Lung (tissue), 12 donors: Measurements from ENCODE around the gene IL12A. TPM values are rescaled to one million over a fixed set of nuclear protein-coding genes. Genes with fewer than 3 reads are reported as not detected.
A peak's percentile ranks its signal among the peaks of the same experiment; 100 is the strongest.

Experiments used
- ATAC-seq: fragments of 200-7000 bp; cut with Tn5 transposase; one replicate; pipeline ENCODE4 v1.9.1; 2020; ENCODE audit warnings: moderate number of reproducible peaks; ENCODE audit not compliant: insufficient read depth, low FRiP score
- DNase-seq, 3 donors: peaks; one replicate each; pipeline ENCODE4 v3.0.0-alpha.2; 2013 to 2017
- H3K27ac ChIP-seq, 2 donors: one replicate each; pipeline ENCODE4 v1.5.1; 2013; ENCODE audit warnings: mild to moderate bottlenecking in 2 of 2, moderate library complexity in 2 of 2, control low read depth in 1 of 2, inconsistent platforms in 1 of 2, low read depth in 1 of 2, low read length in 1 of 2
- H3K27me3 ChIP-seq, 3 donors: one replicate each; pipeline ENCODE4 v1.5.1; 2013; ENCODE audit warnings: low read length in 2 of 3; ENCODE audit not compliant: control insufficient read depth in 3 of 3, insufficient read depth in 3 of 3
- H3K36me3 ChIP-seq, 4 donors: one replicate each; pipeline ENCODE4 v1.5.1; 2013; ENCODE audit warnings: low read length in 4 of 4, mild to moderate bottlenecking in 1 of 4, moderate library complexity in 1 of 4; ENCODE audit not compliant: control insufficient read depth in 4 of 4, insufficient read depth in 4 of 4
- H3K4me1 ChIP-seq, 5 donors: one replicate each; pipeline ENCODE4 v1.5.1; 2013; ENCODE audit warnings: low read length in 5 of 5, mild to moderate bottlenecking in 2 of 5, moderate library complexity in 1 of 5; ENCODE audit not compliant: control insufficient read depth in 5 of 5, insufficient read depth in 5 of 5
- H3K4me3 ChIP-seq: one replicate; pipeline ENCODE4 v1.5.1; 2013; ENCODE audit warnings: mild to moderate bottlenecking, control low read depth, moderate library complexity
- H3K9ac ChIP-seq, 2 donors: one replicate each; pipeline ENCODE4 v1.5.1; 2013; ENCODE audit warnings: low read length in 2 of 2, control low read depth in 1 of 2; ENCODE audit not compliant: insufficient read depth in 1 of 2
- H3K9me3 ChIP-seq, 4 donors: one replicate each; pipeline ENCODE4 v1.5.1; 2013; ENCODE audit warnings: low read length in 3 of 4, mild to moderate bottlenecking in 1 of 4, moderate library complexity in 1 of 4; ENCODE audit not compliant: control insufficient read depth in 4 of 4, insufficient read depth in 3 of 4
- WGBS, 2 donors: extraction: QIAGEN DNeasy Blood & Tissue Kit; methylation state at CpG; one replicate each; pipeline ENCODE4 v1.1.7; 2013; 5-methylcytosine and 5-hydroxymethylcytosine counted together
- polyA plus RNA-seq, 2 donors: library from polyadenylated mRNA; stranded (reverse); fragments of 200-250 nt; gene quantifications; one replicate each; pipeline ENCODE4 v1.2.1, GENCODE V29; 2013
- total RNA-seq, 2 donors: library from RNA; depleted of rRNA in 1 of 2; stranded (reverse); fragments of >200 nt in 1 of 2; gene quantifications; one replicate each; pipeline ENCODE4 v1.2.1, GENCODE V29; 2014 to 2021
- TF ChIP-seq, protein P1 (sequence below): IDR thresholded peaks from 2 replicates; pipeline ENCODE4 v1.5.1; 2012; ENCODE audit warnings: mild to moderate bottlenecking; ENCODE audit errors: control extremely low read depth, extremely low read depth
- donor health status: control.
- donor health status: control.
- donor health status: Bipolar disorder and iron deficiency.
- donor health status: healthy.
- donor health status: DM: yes; HTN: yes; CAD: no.

Gene IL12A
- total and polyA plus RNA-seq, 4 donors: 0.67 to 3.3 (median 1.9) TPM

DNA sequence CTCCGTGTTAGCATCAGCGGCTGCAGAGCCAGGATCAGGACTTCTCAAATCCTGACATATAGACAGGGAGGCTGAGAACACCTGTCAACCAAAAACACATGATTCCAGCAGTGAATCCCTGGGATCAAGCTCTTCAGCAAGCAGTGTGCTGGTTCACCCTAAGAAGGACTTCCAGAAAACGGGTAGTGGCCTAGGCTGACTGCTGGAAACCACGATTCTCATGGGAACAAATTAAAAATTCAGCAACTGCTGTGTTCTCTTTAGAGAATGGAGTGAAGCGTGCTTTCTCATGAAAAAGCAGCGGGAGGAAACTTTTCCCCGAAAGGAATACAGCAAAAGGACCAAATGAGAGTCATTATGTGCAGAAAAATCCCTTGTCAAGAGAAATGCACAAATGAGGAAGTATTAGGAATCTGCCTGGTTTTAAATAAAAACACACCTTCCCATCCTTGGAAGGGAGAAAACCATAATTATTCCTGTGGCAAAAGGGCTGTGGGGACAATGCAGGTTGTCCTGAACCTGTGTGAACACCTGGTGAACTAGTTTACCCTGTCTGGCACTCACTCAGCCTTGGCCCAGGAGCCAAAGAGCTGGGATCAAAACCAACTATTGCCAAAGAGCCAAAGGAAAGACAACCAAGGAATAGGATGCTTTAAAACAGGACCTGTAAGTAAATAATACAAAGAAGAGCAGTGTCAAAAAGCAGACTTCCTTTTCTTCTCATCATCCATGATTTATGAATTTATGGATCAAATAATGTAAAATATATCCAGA, 13.4 kb downstream of the IL12A start:
- DNase-seq (no peak), ATAC-seq (no peak)
- Histone ChIP-seq H3K4me1 (no peaks in the 10 kb centered on the region), H3K27ac (no peak overlapping the region), H3K4me3 (no peak overlapping the region), H3K36me3 (no peaks in the 10 kb centered on the region), H3K27me3 (no peaks in the 10 kb centered on the region), H3K9ac (no peak overlapping the region), H3K9me3 (no peaks in the 10 kb centered on the region)
- 91 to 92% methylated on average over 7 of the region's 7 CpGs for WGBS, 2 donors
- TF ChIP-seq, protein P1, sequence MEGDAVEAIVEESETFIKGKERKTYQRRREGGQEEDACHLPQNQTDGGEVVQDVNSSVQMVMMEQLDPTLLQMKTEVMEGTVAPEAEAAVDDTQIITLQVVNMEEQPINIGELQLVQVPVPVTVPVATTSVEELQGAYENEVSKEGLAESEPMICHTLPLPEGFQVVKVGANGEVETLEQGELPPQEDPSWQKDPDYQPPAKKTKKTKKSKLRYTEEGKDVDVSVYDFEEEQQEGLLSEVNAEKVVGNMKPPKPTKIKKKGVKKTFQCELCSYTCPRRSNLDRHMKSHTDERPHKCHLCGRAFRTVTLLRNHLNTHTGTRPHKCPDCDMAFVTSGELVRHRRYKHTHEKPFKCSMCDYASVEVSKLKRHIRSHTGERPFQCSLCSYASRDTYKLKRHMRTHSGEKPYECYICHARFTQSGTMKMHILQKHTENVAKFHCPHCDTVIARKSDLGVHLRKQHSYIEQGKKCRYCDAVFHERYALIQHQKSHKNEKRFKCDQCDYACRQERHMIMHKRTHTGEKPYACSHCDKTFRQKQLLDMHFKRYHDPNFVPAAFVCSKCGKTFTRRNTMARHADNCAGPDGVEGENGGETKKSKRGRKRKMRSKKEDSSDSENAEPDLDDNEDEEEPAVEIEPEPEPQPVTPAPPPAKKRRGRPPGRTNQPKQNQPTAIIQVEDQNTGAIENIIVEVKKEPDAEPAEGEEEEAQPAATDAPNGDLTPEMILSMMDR: no peak

DNA sequence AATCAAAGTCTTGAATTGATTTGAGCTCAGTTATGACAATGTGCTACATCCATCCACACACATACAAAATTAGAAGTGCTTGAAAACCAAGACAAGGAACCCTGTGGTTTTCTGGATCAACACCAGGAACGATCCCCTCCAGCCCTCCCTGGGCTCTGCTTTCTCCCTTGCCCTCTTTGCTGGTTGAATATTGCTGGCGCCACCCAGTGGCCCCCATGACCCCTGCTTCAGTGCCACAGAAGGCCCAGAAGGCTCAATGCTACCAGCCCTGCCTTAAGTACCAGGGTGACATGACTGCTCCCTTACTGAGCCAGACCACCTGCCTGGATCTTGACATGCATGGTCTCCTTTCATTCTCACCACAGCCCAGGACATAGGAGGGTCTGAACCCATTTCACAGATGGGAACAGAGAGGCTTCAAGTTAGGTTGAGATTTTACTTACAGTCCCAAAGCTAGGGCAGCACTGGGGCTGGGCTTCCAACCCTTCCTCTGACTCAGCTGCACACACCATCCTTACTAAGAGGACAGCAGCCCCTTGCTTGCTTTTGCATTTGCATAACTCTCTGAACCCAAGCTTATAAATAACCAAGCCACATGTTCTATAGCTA, 15.0 kb downstream of the IL12A start:
- TF ChIP-seq, protein P1: peak; percentile 44
- no peaks in the 10 kb centered on the region for H3K36me3 ChIP-seq
- ATAC-seq (peak; percentile 70), DNase-seq (peak; percentile 20 to 40 (median 27))
- no peak overlapping the region for H3K4me3 ChIP-seq
- WGBS, 2 donors: 7 to 12% methylated on average over 2 of the region's 2 CpGs
- H3K27me3 ChIP-seq: no peaks in the 10 kb centered on the region
- no peak overlapping the region for H3K9ac ChIP-seq
- H3K4me1 ChIP-seq: no peaks in the 10 kb centered on the region
- H3K27ac ChIP-seq: no peak overlapping the region
- H3K9me3 ChIP-seq: no peaks in the 10 kb centered on the region

DNA sequence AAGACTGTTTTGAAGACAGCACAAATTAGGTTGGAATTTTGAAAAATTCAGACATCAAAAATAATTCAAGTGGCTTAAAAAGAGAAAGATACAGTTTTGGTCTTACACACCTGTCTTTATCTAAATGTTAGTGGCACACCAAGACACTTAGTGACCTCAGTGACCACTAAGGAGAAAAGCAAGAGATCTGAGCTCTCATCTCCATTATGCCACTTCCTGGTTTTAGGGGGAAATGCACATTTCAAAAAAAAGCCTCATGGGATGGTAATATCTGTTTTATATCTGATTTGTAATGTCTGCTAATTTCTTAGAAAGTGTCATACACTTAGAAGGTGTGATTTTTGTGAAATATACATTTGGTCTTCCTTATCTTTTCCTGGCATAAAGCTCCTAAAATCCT, 16.4 kb downstream of the IL12A start:
- Histone ChIP-seq H3K4me3 (no peak overlapping the region), H3K36me3 (no peaks in the 10 kb centered on the region), H3K27ac (no peak overlapping the region), H3K4me1 (no peaks in the 10 kb centered on the region), H3K9me3 (no peaks in the 10 kb centered on the region), H3K9ac (no peak overlapping the region), H3K27me3 (no peaks in the 10 kb centered on the region)
- DNase-seq (no peak), ATAC-seq (no peak)
- TF ChIP-seq, protein P1: no peak
